HepG2 (cell line): ENCODE results near the gene EIF3B. TPM values are rescaled to one million over a fixed set of nuclear protein-coding genes. Genes with fewer than 3 reads are reported as not detected.

Experiments used
- BATF2 ChIP-seq: sonication (generic); formaldehyde crosslinking; IDR thresholded peaks from 2 replicates; pipeline ENCODE4 v1.8.0; 2022; ENCODE audit warnings: mild to moderate bottlenecking, missing genetic modification reagents, moderate library complexity
- CREM ChIP-seq, 2 experiments: sonication (generic) in 1 of 2; formaldehyde crosslinking in 1 of 2; IDR thresholded peaks; 2 replicates each; pipeline versions ENCODE4 v1.4.0 to v1.6.1; 2016 to 2020; ENCODE audit warnings: antibody characterized with exemption in 1 of 2, mild to moderate bottlenecking in 1 of 2, missing genetic modification reagents in 1 of 2
- DBP ChIP-seq: sonication (generic); formaldehyde crosslinking; IDR thresholded peaks from 2 replicates; pipeline ENCODE4 v1.4.0; 2020; ENCODE audit warnings: missing genetic modification reagents; ENCODE audit errors: not compliant biosample characterization
- POLR2A ChIP-seq, 2 experiments: IDR thresholded peaks; 2 replicates each; pipeline ENCODE4 v1.6.1; 2011; ENCODE audit warnings: low read depth in 2 of 2, low read length in 2 of 2, mild to moderate bottlenecking in 1 of 2, moderate library complexity in 1 of 2; ENCODE audit not compliant: insufficient read depth in 1 of 2
- TAF1 ChIP-seq: sonication (generic); formaldehyde crosslinking; IDR thresholded peaks from 2 replicates; pipeline ENCODE4 v1.4.0; 2020; ENCODE audit warnings: missing genetic modification reagents
- ZBTB43 ChIP-seq: sonication (generic); formaldehyde crosslinking; conservative IDR thresholded peaks from 2 replicates; pipeline ENCODE4 v1.4.0; 2020; ENCODE audit warnings: missing genetic modification reagents
- ZFAT ChIP-seq: sonication (generic); formaldehyde crosslinking; conservative IDR thresholded peaks from 2 replicates; pipeline ENCODE4 v1.8.1; 2023; ENCODE audit warnings: missing genetic modification reagents, inconsistent platforms
- ZNF121 ChIP-seq: sonication (generic); formaldehyde crosslinking; IDR thresholded peaks from 2 replicates; pipeline ENCODE4 v1.5.0; 2020; ENCODE audit warnings: mild to moderate bottlenecking, missing genetic modification reagents
- ZNF234 ChIP-seq: sonication (generic); formaldehyde crosslinking; conservative IDR thresholded peaks from 2 replicates; pipeline ENCODE4 v1.5.1; 2020; ENCODE audit warnings: mild to moderate bottlenecking, missing genetic modification reagents
- ZNF276 ChIP-seq: sonication (generic); formaldehyde crosslinking; IDR thresholded peaks from 2 replicates; pipeline ENCODE4 v1.4.0; 2020; ENCODE audit warnings: mild to moderate bottlenecking, low read depth, missing genetic modification reagents
- ZNF407 ChIP-seq: sonication (generic); formaldehyde crosslinking; IDR thresholded peaks from one replicate; pipeline ENCODE4 v1.5.1; 2020; ENCODE audit warnings: mild to moderate bottlenecking, missing genetic modification reagents; ENCODE audit errors: not compliant biosample characterization
- ZNF614 ChIP-seq: IDR thresholded peaks from 2 replicates; pipeline ENCODE4 v1.6.1; 2018; ENCODE audit warnings: missing biosample characterization, missing genetic modification reagents, inconsistent platforms, borderline replicate concordance
- ZNF749 ChIP-seq: sonication (generic); formaldehyde crosslinking; IDR thresholded peaks from 2 replicates; pipeline ENCODE4 v1.8.0; 2022; ENCODE audit warnings: mild to moderate bottlenecking, missing genetic modification reagents, moderate library complexity, borderline replicate concordance
- polyA plus RNA-seq, 8 experiments: library from polyadenylated mRNA; depleted of rRNA in 3 of 8; stranded (reverse) in 7 of 8; unstranded in 1 of 8; fragments of >200 nt; fragmentation: Illumina TruSeq in 4 of 8; extraction: Trizol in 4 of 8; gene quantifications; 2 replicates each; pipeline versions ENCODE4 v1.2.1 to v1.2.3, GENCODE V29; 2011 to 2016; ENCODE audit warnings: low read depth in 4 of 8, missing spikeins in 1 of 8, mixed read lengths in 1 of 8; ENCODE audit not compliant: insufficient read depth in 1 of 8
- total RNA-seq, 5 experiments: library from RNA; depleted of rRNA; stranded (reverse); fragments of >200 nt; fragmentation: Illumina TruSeq; extraction: Trizol; gene quantifications; 2 replicates each; pipeline ENCODE4 v1.2.3, GENCODE V29; 2016; ENCODE audit warnings: low read depth in 1 of 5

Gene EIF3B
- total and polyA plus RNA-seq, 2 of the 13 experiments (the other 11 are each of a cell fraction or from before 2014, with no cell fraction given): 92.2 to 241 TPM

GRCh38 chr7:2354186-2354938 lies at the start of gene EIF3B (continued):
- TF ChIP-seq ZNF614 (CRISPR knock-in tag) (no peak), CREM (IDR thresholded peaks at IDR 0.05) (peak; percentile 74), CREM (CRISPR knock-in tag; IDR thresholded peaks at IDR 0.05) (no peak), ZNF121 (CRISPR knock-in tag) (no peak), ZNF407 (CRISPR knock-in tag) (no peak), DBP (CRISPR knock-in tag) (no peak), ZNF749 (CRISPR knock-in tag) (0 out of 2 replicates have a peak, but pooled peaks have one; percentile 54), ZFAT (no peak), ZBTB43 (CRISPR knock-in tag) (no peak), ZNF234 (CRISPR knock-in tag) (no peak), ZNF276 (CRISPR knock-in tag) (no peak), POLR2A (IDR thresholded peaks at IDR 0.05; ENCODE audit: insufficient read depth in 1 of 2, low read depth in 2 of 2, low read length in 2 of 2) (peak; percentile 81 to 86), TAF1 (peak; percentile 74), BATF2 (0 out of 2 replicates have a peak, but pooled peaks have one; percentile 71)
